22Rv1 (cell line): Measurements from ENCODE around the gene ULK2.

Experiments
- CTCF ChIP-seq: fragments of 450-650 bp; IDR thresholded peaks from 2 replicates; pipeline ENCODE4 v1.5.1; 2017; ENCODE audit warnings: mild to moderate bottlenecking
- ZFX ChIP-seq: fragments of 450-650 bp; IDR thresholded peaks from 2 replicates; pipeline ENCODE4 v1.6.1; 2017; ENCODE audit warnings: antibody characterized with exemption, borderline replicate concordance

GRCh38 chr17:19744492-19744891, 123.2 kb downstream of the ULK2 start:
- TF ChIP-seq CTCF (no peak), ZFX (no peak)
